GM12878 (cell line): ENCODE data around the gene CCSER1. TPM values are rescaled to one million over a fixed set of nuclear protein-coding genes. Genes with fewer than 3 reads are reported as not detected.

Experiments
- ATAC-seq: fragments of 200-7000 bp; cut with Tn5 transposase; 3 replicates; pipeline ENCODE4 v1.9.1; 2020; ENCODE audit warnings: mild to moderate bottlenecking, moderate library complexity
- BruUV-seq: library from RNA; stranded (reverse); fragments of 400-500 nt; replicated peaks from 2 replicates; lab custom pipeline; 2021; lab: Mats Ljungman, UMichigan
- CTCF ChIA-PET: fragments of 300-600 bp; sonication (Branson Sonifier 250); formaldehyde crosslinking; extraction: SDS; loops from one replicate; lab custom pipeline; 2021; ENCODE audit warnings: inconsistent platforms; lab: Yijun Ruan, JAX
- POLR2A ChIA-PET: fragments of 350-600 bp; formaldehyde crosslinking; extraction: SDS; loops from one replicate; lab custom pipeline; 2021; ENCODE audit warnings: inconsistent platforms; lab: Charles Lee
- RAD21 ChIA-PET: fragments of 300-600 bp; sonication (Branson Sonifier 250); formaldehyde crosslinking; loops from one replicate; lab custom pipeline; 2023; ENCODE audit warnings: antibody characterized with exemption; ENCODE audit not compliant: unreplicated experiment; lab: Charles Lee
- SMC1A ChIA-PET: fragments of 300-600 bp; sonication (Branson Sonifier 250); formaldehyde crosslinking; loops from one replicate; lab custom pipeline; 2023; ENCODE audit not compliant: unreplicated experiment, uncharacterized antibody; lab: Charles Lee
- DNase-seq: peaks from one replicate; pipeline ENCODE4 v3.0.0-alpha.2; 2011; ENCODE audit warnings: low read depth, low spot score
- FAIRE-seq: peaks from 3 replicates; lab custom pipeline; 2011; peaks lifted over from hg19 to GRCh38; lab: Jason Lieb, UNC
- H2AFZ ChIP-seq: 2 replicates; pipeline ENCODE4 v1.6.0; 2011; ENCODE audit warnings: low read depth, low read length, control low read depth; ENCODE audit not compliant: control insufficient read depth
- H3K27ac ChIP-seq: 2 replicates; pipeline ENCODE4 v1.5.1; 2011; ENCODE audit warnings: control low read depth; ENCODE audit not compliant: control insufficient read depth, insufficient read depth
- H3K27me3 ChIP-seq, 2 experiments: replicated peaks in 1 of 2; 2 replicates each; pipeline versions ENCODE4 v1.6.0 to v1.6.1; 2011; ENCODE audit warnings: low read length in 1 of 2; ENCODE audit not compliant: control insufficient read depth in 2 of 2, insufficient read depth in 2 of 2
- H3K36me3 ChIP-seq, 2 experiments: 2 replicates each; pipeline ENCODE4 v1.5.1; 2011; ENCODE audit warnings: low read length in 1 of 2; ENCODE audit not compliant: control insufficient read depth in 2 of 2, insufficient read depth in 2 of 2
- H3K4me1 ChIP-seq: 2 replicates; pipeline ENCODE4 v1.6.1; 2011; ENCODE audit warnings: mild to moderate bottlenecking, low read length, moderate library complexity, mixed read lengths; ENCODE audit not compliant: control insufficient read depth, insufficient read depth
- H3K4me2 ChIP-seq: 2 replicates; pipeline ENCODE4 v1.6.0; 2011; ENCODE audit warnings: control low read depth; ENCODE audit not compliant: control insufficient read depth, insufficient read depth
- H3K4me3 ChIP-seq: fragments of 200-600 bp; sonication (generic); 2 replicates; pipeline ENCODE4 v1.5.1; 2016
- H3K79me2 ChIP-seq: 2 replicates; pipeline ENCODE4 v1.6.0; 2011; ENCODE audit warnings: low read length; ENCODE audit not compliant: control insufficient read depth, insufficient read depth
- H3K9ac ChIP-seq: 2 replicates; pipeline ENCODE4 v1.8.0; 2011; ENCODE audit warnings: low read length, control low read depth, mixed read lengths; ENCODE audit not compliant: control insufficient read depth, insufficient read depth
- H3K9me3 ChIP-seq: replicated peaks from 3 replicates; pipeline ENCODE4 v1.5.1; 2011; ENCODE audit warnings: mild to moderate bottlenecking, low read length; ENCODE audit not compliant: control insufficient read depth, insufficient read depth
- H4K20me1 ChIP-seq: 2 replicates; pipeline ENCODE4 v1.6.0; 2011; ENCODE audit not compliant: control insufficient read depth, insufficient read depth
- IKZF1 ChIP-seq: fragments of 450-650 bp; conservative IDR thresholded peaks from 2 replicates; pipeline ENCODE4 v1.6.1; 2017; ENCODE audit warnings: antibody characterized with exemption, mild to moderate bottlenecking
- KLF5 ChIP-seq: fragments of 450-650 bp; IDR thresholded peaks from 2 replicates; pipeline ENCODE4 v1.6.1; 2014; ENCODE audit warnings: mild to moderate bottlenecking; ENCODE audit not compliant: partially characterized antibody
- NBN ChIP-seq: fragments of 450-650 bp; IDR thresholded peaks from 2 replicates; pipeline ENCODE4 v1.6.1; 2016
- NFIC ChIP-seq: IDR thresholded peaks from 2 replicates; pipeline ENCODE4 v1.6.1; 2012; ENCODE audit warnings: low read depth, mild to moderate bottlenecking, inconsistent platforms, low read length, moderate library complexity
- NFYB ChIP-seq: IDR thresholded peaks from 2 replicates; pipeline ENCODE4 v1.6.1; 2011; ENCODE audit warnings: low read depth, mild to moderate bottlenecking, low read length, improper control_type of control experiment, moderate library complexity; ENCODE audit not compliant: insufficient read depth
- POLR2A ChIP-seq: IDR thresholded peaks from 2 replicates; pipeline ENCODE4 v1.6.1; 2011; ENCODE audit warnings: low read depth, mild to moderate bottlenecking, low read length
- POU2F2 ChIP-seq: IDR thresholded peaks from 3 replicates; pipeline ENCODE4 v1.6.1; 2011; ENCODE audit warnings: low read depth, mild to moderate bottlenecking, low read length, borderline replicate concordance
- RBBP5 ChIP-seq: fragments of 200-600 bp; sonication (generic); conservative IDR thresholded peaks from 2 replicates; pipeline ENCODE4 v1.6.1; 2016
- RELA ChIP-seq: fragments of 450-650 bp; IDR thresholded peaks from 2 replicates; pipeline ENCODE4 v1.8.0; 2014; ENCODE audit warnings: borderline replicate concordance; ENCODE audit not compliant: partially characterized antibody
- SIN3A ChIP-seq: IDR thresholded peaks from 2 replicates; pipeline ENCODE4 v1.6.1; 2012; ENCODE audit warnings: low read depth, low read length, improper control_type of control experiment
- SMAD5 ChIP-seq: IDR thresholded peaks from 2 replicates; pipeline ENCODE4 v1.6.1; 2016; ENCODE audit warnings: antibody characterized with exemption, low read depth
- SMARCA5 ChIP-seq: fragments of 450-650 bp; IDR thresholded peaks from 2 replicates; pipeline ENCODE4 v1.6.1; 2017; ENCODE audit warnings: mild to moderate bottlenecking
- SUPT20H ChIP-seq: IDR thresholded peaks from 2 replicates; pipeline ENCODE4 v1.6.1; 2011; ENCODE audit warnings: low read depth, mild to moderate bottlenecking, low read length, moderate library complexity, borderline replicate concordance; ENCODE audit not compliant: control insufficient read depth
- TARDBP ChIP-seq: IDR thresholded peaks from 2 replicates; pipeline ENCODE4 v1.6.1; 2016; ENCODE audit warnings: borderline replicate concordance
- ZNF24 ChIP-seq: fragments of 450-650 bp; IDR thresholded peaks from 2 replicates; pipeline ENCODE4 v1.6.1; 2017; ENCODE audit warnings: antibody characterized with exemption, mild to moderate bottlenecking
- WGBS: methylation state at CpG from one replicate; pipeline ENCODE4 v1.1.6; 2016; ENCODE audit warnings: low lambda C conversion rate; ENCODE audit not compliant: insufficient replicate concordance, insufficient coverage; ENCODE audit errors: missing lambda C conversion rate; 5-methylcytosine and 5-hydroxymethylcytosine counted together
- in situ Hi-C: fragments of 300-500 bp; cut with MboI; formaldehyde crosslinking; loops from 9 replicates; pipeline ENCODE4 v1.14.3; 2018; ENCODE audit warnings: mixed read lengths
- intact Hi-C: fragments of 100-400 bp; cut with micrococcal nuclease; formaldehyde crosslinking; loops from one replicate; pipeline ENCODE4 v1.14.2; 2022; ENCODE audit not compliant: unreplicated experiment
- polyA plus RNA-seq, 11 experiments: library from polyadenylated mRNA; depleted of rRNA in 4 of 11; unstranded in 6 of 11; stranded (reverse) in 5 of 11; fragments of >200 nt; fragmentation: Nextera tagmentation in 4 of 11; fragmentation: Illumina TruSeq in 1 of 11; extraction: Ambion mirVana in 4 of 11; extraction: Trizol in 1 of 11; gene quantifications; 1 replicate in 1 of 11; 2 replicates in 10 of 11; pipeline versions ENCODE4 v1.2.1 to v1.2.3, GENCODE V29; 2011 to 2016; ENCODE audit warnings: inconsistent platforms in 2 of 11, missing spikeins in 2 of 11, low read depth in 1 of 11
- total RNA-seq, 4 experiments: library from RNA; depleted of rRNA in 3 of 4; stranded (reverse); fragments of >200 nt in 3 of 4; fragmentation: Illumina TruSeq in 1 of 4; extraction: Trizol in 1 of 4; gene quantifications; 2 replicates each; pipeline versions ENCODE4 v1.2.1 to v1.2.3, GENCODE V29; 2013 to 2021
- TF ChIP-seq, protein P1 (sequence below): IDR thresholded peaks from 2 replicates; pipeline ENCODE4 v1.6.1; 2012; ENCODE audit warnings: low read depth, low read length, improper control_type of control experiment
- TF ChIP-seq, protein P2 (sequence below): fragments of 450-650 bp; IDR thresholded peaks from 2 replicates; pipeline ENCODE4 v1.6.1; 2017; ENCODE audit warnings: low read depth, mild to moderate bottlenecking, moderate library complexity
- TF ChIP-seq, protein P3 (sequence below), 3 experiments: IDR thresholded peaks in 2 of 3; conservative IDR thresholded peaks in 1 of 3; 2 replicates each; pipeline ENCODE4 v1.5.1; 2011; ENCODE audit warnings: low read depth in 3 of 3, low read length in 3 of 3, mild to moderate bottlenecking in 3 of 3, control low read depth in 2 of 3, moderate library complexity in 2 of 3, inconsistent platforms in 1 of 3, mixed read lengths in 1 of 3; ENCODE audit not compliant: control insufficient read depth in 2 of 3, insufficient read depth in 1 of 3; ENCODE audit errors: extremely low read depth in 1 of 3

CCSER1 gene
- total and polyA plus RNA-seq, 10 of the 15 experiments (the other 5 are each of a cell fraction or from before 2014, with no cell fraction given): 0.22 to 2.7 (median 1.0) TPM

DNA sequence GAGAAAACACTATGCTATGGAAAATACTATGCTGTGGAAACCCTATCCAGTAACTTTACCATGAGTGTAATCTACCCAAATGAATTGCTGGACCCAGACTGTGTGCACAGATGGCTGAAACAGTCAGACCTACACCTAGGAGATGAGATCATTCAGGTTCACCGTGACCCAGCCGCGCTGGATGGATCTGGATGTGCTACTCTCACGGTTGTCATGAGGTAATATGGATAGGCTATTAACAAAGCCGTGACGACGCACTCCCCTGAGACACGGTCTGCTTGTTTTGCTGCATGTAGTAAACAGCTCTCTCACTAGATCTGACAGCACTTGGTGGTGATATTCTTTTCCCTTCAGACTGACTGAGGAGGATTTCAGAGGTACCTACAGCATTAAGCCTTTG is 1344.1 kb downstream of the CCSER1 start:
- WGBS: 60% methylated on average over 8 of the region's 8 CpGs
- POLR2A ChIA-PET: no interaction called here
- Histone ChIP-seq H3K27me3 (no peaks in the 10 kb centered on the region), H3K9me3 (no peaks in the 10 kb centered on the region), H4K20me1 (no peaks in the 10 kb centered on the region), H3K4me2 (no peak overlapping the region), H2AFZ (no peak overlapping the region), H3K27ac (no peak overlapping the region), H3K4me1 (no peaks in the 10 kb centered on the region)
- no peak for DNase-seq
- BruUV-seq: no TSS peak
- RAD21 ChIA-PET: no interaction called here
- SMC1A ChIA-PET: no interaction called here
- in situ Hi-C loops: no loop called here
- TF ChIP-seq KLF5: no peak
- TF ChIP-seq IKZF1: no peak
- TF ChIP-seq POU2F2: no peak
- no peak for TF ChIP-seq RELA
- TF ChIP-seq SUPT20H: no peak
- no peak for TF ChIP-seq POLR2A
- TF ChIP-seq SMAD5: no peak
- TF ChIP-seq, all 136 proteins: peak for 0
- ATAC-seq: no peak
- FAIRE-seq: no peak
- no peak overlapping the region for H3K9ac ChIP-seq
- no peaks in the 10 kb centered on the region for H3K79me2 ChIP-seq
- intact Hi-C loops: no loop called here
- H3K4me3 ChIP-seq: no peak overlapping the region
- no peaks in the 10 kb centered on the region for H3K36me3 ChIP-seq
- CTCF ChIA-PET: no interaction called here

GRCh38 chr4:91472046-91472445 is 1344.9 kb downstream of the CCSER1 start:
- no peak overlapping the region for H3K4me2 ChIP-seq
- no peak overlapping the region for H3K27ac ChIP-seq
- H2AFZ ChIP-seq: no peak overlapping the region
- WGBS: 43% methylated on average over 4 of the region's 4 CpGs
- no peaks in the 10 kb centered on the region for H3K9me3 ChIP-seq
- no TSS peak for BruUV-seq
- H3K9ac ChIP-seq: no peak overlapping the region
- H4K20me1 ChIP-seq: no peaks in the 10 kb centered on the region
- ChIA-PET CTCF (interaction anchor here (0.6 kb wide), 1 partner anchor 429 kb away, joined by 3 read pairs; no protein-coding TSS in a partner anchor), POLR2A (no interaction called here), RAD21 (no interaction called here), SMC1A (interaction anchor here (0.7 kb wide), 1 partner anchor 79 kb away, joined by 5 read pairs; no protein-coding TSS in a partner anchor)
- H3K4me3 ChIP-seq: no peak overlapping the region
- no peaks in the 10 kb centered on the region for H3K4me1 ChIP-seq
- DNase-seq (no peak), ATAC-seq (no peak), FAIRE-seq (no peak)
- H3K27me3 ChIP-seq: no peaks in the 10 kb centered on the region
- H3K36me3 ChIP-seq: no peaks in the 10 kb centered on the region
- no peaks in the 10 kb centered on the region for H3K79me2 ChIP-seq
- in situ Hi-C loops (no loop called here), intact Hi-C loops (no loop called here)
- TF ChIP-seq, protein P1, sequence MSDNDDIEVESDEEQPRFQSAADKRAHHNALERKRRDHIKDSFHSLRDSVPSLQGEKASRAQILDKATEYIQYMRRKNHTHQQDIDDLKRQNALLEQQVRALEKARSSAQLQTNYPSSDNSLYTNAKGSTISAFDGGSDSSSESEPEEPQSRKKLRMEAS: no peak
- TF ChIP-seq NFIC (no peak), SMARCA5 (no peak), TARDBP (no peak), SIN3A (no peak), RBBP5 (no peak), NFYB (no peak), ZNF24 (no peak), NBN (no peak)
- TF ChIP-seq, protein P2, sequence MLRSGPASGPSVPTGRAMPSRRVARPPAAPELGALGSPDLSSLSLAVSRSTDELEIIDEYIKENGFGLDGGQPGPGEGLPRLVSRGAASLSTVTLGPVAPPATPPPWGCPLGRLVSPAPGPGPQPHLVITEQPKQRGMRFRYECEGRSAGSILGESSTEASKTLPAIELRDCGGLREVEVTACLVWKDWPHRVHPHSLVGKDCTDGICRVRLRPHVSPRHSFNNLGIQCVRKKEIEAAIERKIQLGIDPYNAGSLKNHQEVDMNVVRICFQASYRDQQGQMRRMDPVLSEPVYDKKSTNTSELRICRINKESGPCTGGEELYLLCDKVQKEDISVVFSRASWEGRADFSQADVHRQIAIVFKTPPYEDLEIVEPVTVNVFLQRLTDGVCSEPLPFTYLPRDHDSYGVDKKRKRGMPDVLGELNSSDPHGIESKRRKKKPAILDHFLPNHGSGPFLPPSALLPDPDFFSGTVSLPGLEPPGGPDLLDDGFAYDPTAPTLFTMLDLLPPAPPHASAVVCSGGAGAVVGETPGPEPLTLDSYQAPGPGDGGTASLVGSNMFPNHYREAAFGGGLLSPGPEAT: no peak
- TF ChIP-seq, protein P3, sequence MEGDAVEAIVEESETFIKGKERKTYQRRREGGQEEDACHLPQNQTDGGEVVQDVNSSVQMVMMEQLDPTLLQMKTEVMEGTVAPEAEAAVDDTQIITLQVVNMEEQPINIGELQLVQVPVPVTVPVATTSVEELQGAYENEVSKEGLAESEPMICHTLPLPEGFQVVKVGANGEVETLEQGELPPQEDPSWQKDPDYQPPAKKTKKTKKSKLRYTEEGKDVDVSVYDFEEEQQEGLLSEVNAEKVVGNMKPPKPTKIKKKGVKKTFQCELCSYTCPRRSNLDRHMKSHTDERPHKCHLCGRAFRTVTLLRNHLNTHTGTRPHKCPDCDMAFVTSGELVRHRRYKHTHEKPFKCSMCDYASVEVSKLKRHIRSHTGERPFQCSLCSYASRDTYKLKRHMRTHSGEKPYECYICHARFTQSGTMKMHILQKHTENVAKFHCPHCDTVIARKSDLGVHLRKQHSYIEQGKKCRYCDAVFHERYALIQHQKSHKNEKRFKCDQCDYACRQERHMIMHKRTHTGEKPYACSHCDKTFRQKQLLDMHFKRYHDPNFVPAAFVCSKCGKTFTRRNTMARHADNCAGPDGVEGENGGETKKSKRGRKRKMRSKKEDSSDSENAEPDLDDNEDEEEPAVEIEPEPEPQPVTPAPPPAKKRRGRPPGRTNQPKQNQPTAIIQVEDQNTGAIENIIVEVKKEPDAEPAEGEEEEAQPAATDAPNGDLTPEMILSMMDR (IDR thresholded peaks at IDR 0.05 in 2 of 3, conservative IDR thresholded peaks at IDR 0.05 in 1 of 3; ENCODE audit: control insufficient read depth in 2 of 3, extremely low read depth in 1 of 3, insufficient read depth in 1 of 3, low read depth in 3 of 3, low read length in 3 of 3): no peak
